H1 (cell line): ENCODE results near the gene GOLGA6B. TPM values are rescaled to one million over a fixed set of nuclear protein-coding genes. Genes with fewer than 3 reads are reported as not detected.

Source experiments
- CTCF ChIA-PET: fragments of 300-600 bp; sonication (Branson Sonifier 250); formaldehyde crosslinking; loops from one replicate; lab custom pipeline; 2021; ENCODE audit not compliant: partially characterized antibody; lab: Charles Lee
- POLR2A ChIA-PET: fragments of 300-600 bp; sonication (Branson Sonifier 250); formaldehyde crosslinking; loops from one replicate; lab custom pipeline; 2021; ENCODE audit warnings: inconsistent platforms; ENCODE audit not compliant: partially characterized antibody; lab: Charles Lee
- DNase-seq, 2 experiments: peaks; one replicate each; pipeline versions ENCODE4 v3.0.0 to v3.0.0-alpha.2; 2010 to 2022; ENCODE audit warnings: low spot score in 2 of 2, low read depth in 1 of 2, mixed read lengths in 1 of 2
- FAIRE-seq: peaks from 2 replicates; lab custom pipeline; 2011; peaks lifted over from hg19 to GRCh38; lab: Jason Lieb, UNC
- H2AFZ ChIP-seq: 2 replicates; pipeline ENCODE4 v1.8.1; 2012; ENCODE audit warnings: low read length, inconsistent platforms
- H2AK5ac ChIP-seq: 2 replicates; pipeline ENCODE4 v1.6.1; 2013; ENCODE audit warnings: low read depth, low read length
- H2BK120ac ChIP-seq: replicated peaks from 2 replicates; pipeline ENCODE3; 2013; ENCODE audit warnings: low read depth, low read length, inconsistent platforms
- H2BK12ac ChIP-seq: 2 replicates; pipeline ENCODE4 v1.6.1; 2013; ENCODE audit warnings: low read depth, low read length
- H2BK15ac ChIP-seq: 2 replicates; pipeline ENCODE4 v1.6.1; 2013; ENCODE audit warnings: low read length
- H2BK20ac ChIP-seq: 2 replicates; pipeline ENCODE4 v1.6.1; 2013; ENCODE audit warnings: low read length
- H2BK5ac ChIP-seq: 2 replicates; pipeline ENCODE4 v1.6.1; 2013; ENCODE audit warnings: low read depth, low read length
- H3K14ac ChIP-seq: 2 replicates; pipeline ENCODE4 v1.6.1; 2013; ENCODE audit warnings: inconsistent platforms; ENCODE audit not compliant: insufficient read length
- H3K18ac ChIP-seq: 2 replicates; pipeline ENCODE4 v1.6.1; 2013; ENCODE audit warnings: low read length; ENCODE audit errors: extremely low read depth
- H3K23ac ChIP-seq: 2 replicates; pipeline ENCODE4 v1.6.1; 2013; ENCODE audit warnings: inconsistent platforms; ENCODE audit not compliant: insufficient read length
- H3K23me2 ChIP-seq: 2 replicates; pipeline ENCODE4 v1.6.1; 2013; ENCODE audit warnings: low read depth, low read length
- H3K27ac ChIP-seq: 2 replicates; pipeline ENCODE4 v1.6.1; 2011; ENCODE audit warnings: low read depth, low read length, inconsistent platforms
- H3K27me3 ChIP-seq, 4 experiments: replicated peaks in 1 of 4; 1 replicate in 1 of 4; 2 replicates in 3 of 4; pipeline versions ENCODE4 v1.6.1 to v1.8.1; 2011 to 2013; ENCODE audit warnings: low read length in 3 of 4, mild to moderate bottlenecking in 3 of 4, inconsistent platforms in 2 of 4, mixed read lengths in 2 of 4, moderate library complexity in 1 of 4; ENCODE audit not compliant: control insufficient read depth in 3 of 4, insufficient read depth in 3 of 4; ENCODE audit errors: extremely low read depth in 1 of 4
- H3K36me3 ChIP-seq, 4 experiments: 2 replicates each; pipeline versions ENCODE4 v1.6.1 to v1.8.1; 2011 to 2013; ENCODE audit warnings: mild to moderate bottlenecking in 4 of 4, low read length in 3 of 4, moderate library complexity in 2 of 4, control low read depth in 1 of 4, inconsistent platforms in 1 of 4; ENCODE audit not compliant: insufficient read depth in 4 of 4, control insufficient read depth in 2 of 4
- H3K4ac ChIP-seq: replicated peaks from 2 replicates; pipeline ENCODE3; 2013; ENCODE audit warnings: low read length, low read depth, mixed read lengths, inconsistent platforms; ENCODE audit not compliant: insufficient read length
- H3K4me1 ChIP-seq, 4 experiments: replicated peaks in 1 of 4; 1 replicate in 1 of 4; 2 replicates in 3 of 4; pipeline versions ENCODE4 v1.6.1 to v1.8.1; 2011 to 2013; ENCODE audit warnings: low read length in 3 of 4, inconsistent platforms in 2 of 4, mixed read lengths in 1 of 4; ENCODE audit not compliant: insufficient read depth in 4 of 4, control insufficient read depth in 3 of 4
- H3K4me2 ChIP-seq, 2 experiments: 2 replicates each; pipeline versions ENCODE4 v1.6.1 to v1.8.1; 2011 to 2013; ENCODE audit warnings: low read depth in 2 of 2, low read length in 2 of 2, control low read depth in 1 of 2, inconsistent platforms in 1 of 2, mild to moderate bottlenecking in 1 of 2; ENCODE audit not compliant: insufficient read depth in 1 of 2
- H3K4me3 ChIP-seq, 4 experiments: fragments of 200-600, 300-600 bp in 1 of 4; sonication (generic), shearing (Covaris generic), sonication (Bioruptor Twin) in 1 of 4; 2 replicates each; pipeline versions ENCODE4 v1.5.1 to v1.8.1; 2011 to 2016; ENCODE audit warnings: low read length in 4 of 4, low read depth in 3 of 4, control low read depth in 2 of 4, inconsistent platforms in 2 of 4, mild to moderate bottlenecking in 2 of 4, mixed read lengths in 1 of 4, moderate library complexity in 1 of 4; ENCODE audit not compliant: insufficient read depth in 2 of 4; ENCODE audit errors: extremely low read depth in 1 of 4
- H3K56ac ChIP-seq: replicated peaks from 2 replicates; pipeline ENCODE3; 2013; ENCODE audit warnings: low read depth, mild to moderate bottlenecking, mixed read lengths, low read length, inconsistent platforms; ENCODE audit not compliant: insufficient read length
- H3K79me1 ChIP-seq: 2 replicates; pipeline ENCODE4 v1.6.1; 2013; ENCODE audit warnings: low read depth, low read length, control low read depth
- H3K79me2 ChIP-seq, 2 experiments: 2 replicates each; pipeline versions ENCODE4 v1.6.1 to v1.8.1; 2012 to 2013; ENCODE audit warnings: low read length in 2 of 2, mild to moderate bottlenecking in 2 of 2, inconsistent platforms in 1 of 2; ENCODE audit not compliant: insufficient read depth in 2 of 2, control insufficient read depth in 1 of 2
- H3K9ac ChIP-seq, 4 experiments: replicated peaks in 1 of 4; 1 replicate in 1 of 4; 2 replicates in 3 of 4; pipeline versions ENCODE4 v1.6.1 to v1.8.1; 2011 to 2013; ENCODE audit warnings: low read depth in 3 of 4, low read length in 3 of 4, control low read depth in 2 of 4, mild to moderate bottlenecking in 2 of 4, moderate library complexity in 2 of 4, inconsistent platforms in 1 of 4; ENCODE audit errors: extremely low read depth in 1 of 4
- H3K9me3 ChIP-seq, 2 experiments: 2 replicates each; pipeline versions ENCODE4 v1.6.1 to v1.8.1; 2012 to 2013; ENCODE audit warnings: mild to moderate bottlenecking in 2 of 2, moderate library complexity in 2 of 2, control low read depth in 1 of 2, inconsistent platforms in 1 of 2, low read depth in 1 of 2, low read length in 1 of 2, mixed read lengths in 1 of 2; ENCODE audit not compliant: insufficient read depth in 2 of 2
- H4K20me1 ChIP-seq, 2 experiments: replicated peaks in 1 of 2; 2 replicates each; pipeline versions ENCODE3 to v1.8.1; 2011 to 2013; ENCODE audit warnings: inconsistent platforms in 2 of 2, low read length in 2 of 2, mild to moderate bottlenecking in 1 of 2; ENCODE audit not compliant: insufficient read depth in 2 of 2, control insufficient read depth in 1 of 2
- H4K5ac ChIP-seq: 2 replicates; pipeline ENCODE4 v1.6.1; 2013; ENCODE audit warnings: low read length, low read depth, mixed read lengths, inconsistent platforms; ENCODE audit not compliant: insufficient read length
- H4K8ac ChIP-seq: 2 replicates; pipeline ENCODE4 v1.8.0; 2013; ENCODE audit warnings: mild to moderate bottlenecking, moderate library complexity, low read length, inconsistent platforms; ENCODE audit not compliant: insufficient read depth; ENCODE audit errors: extremely low read depth
- H4K91ac ChIP-seq: replicated peaks from 2 replicates; pipeline ENCODE3; 2013; ENCODE audit warnings: low read length, mixed read lengths, inconsistent platforms; ENCODE audit not compliant: insufficient read length
- BCL11A ChIP-seq, 2 experiments: IDR thresholded peaks; one replicate each; pipeline ENCODE4 v1.6.1; 2011; ENCODE audit warnings: low read depth in 2 of 2, low read length in 2 of 2, mild to moderate bottlenecking in 2 of 2
- BRCA1 ChIP-seq: IDR thresholded peaks from 2 replicates; pipeline ENCODE4 v1.6.1; 2012; ENCODE audit warnings: low read depth, low read length, improper control_type of control experiment
- CHD1 ChIP-seq: IDR thresholded peaks from 2 replicates; pipeline ENCODE4 v1.6.1; 2012; ENCODE audit warnings: low read depth, low read length, improper control_type of control experiment
- EGR1 ChIP-seq: IDR thresholded peaks from 2 replicates; pipeline ENCODE4 v1.6.1; 2011; ENCODE audit warnings: low read depth, low read length, borderline replicate concordance
- GABPA ChIP-seq: IDR thresholded peaks from 2 replicates; pipeline ENCODE4 v1.6.1; 2011; ENCODE audit warnings: mild to moderate bottlenecking, low read length, moderate library complexity, borderline replicate concordance; ENCODE audit not compliant: insufficient read depth
- HDAC2 ChIP-seq, 2 experiments: fragments of 300-600 bp in 1 of 2; sonication (generic) in 1 of 2; IDR thresholded peaks; 2 replicates each; pipeline ENCODE4 v1.6.1; 2011 to 2012; ENCODE audit warnings: low read depth in 2 of 2, low read length in 2 of 2, mild to moderate bottlenecking in 2 of 2, moderate library complexity in 2 of 2, borderline replicate concordance in 1 of 2, inconsistent platforms in 1 of 2
- NANOG ChIP-seq: IDR thresholded peaks from 2 replicates; pipeline ENCODE4 v1.6.1; 2011; ENCODE audit warnings: low read length, low read depth, mild to moderate bottlenecking, inconsistent platforms; ENCODE audit not compliant: insufficient read depth, poor library complexity, severe bottlenecking
- POLR2A ChIP-seq, 2 experiments: IDR thresholded peaks; 1 replicate in 1 of 2; 2 replicates in 1 of 2; pipeline ENCODE4 v1.6.1; 2011; ENCODE audit warnings: low read depth in 2 of 2, low read length in 2 of 2, mild to moderate bottlenecking in 2 of 2; ENCODE audit errors: control extremely low read depth in 1 of 2
- RBBP5 ChIP-seq: IDR thresholded peaks from 2 replicates; pipeline ENCODE4 v1.7.1; 2012; ENCODE audit warnings: low read depth, mild to moderate bottlenecking, inconsistent platforms, low read length, moderate library complexity, borderline replicate concordance
- SIRT6 ChIP-seq: IDR thresholded peaks from one replicate; pipeline ENCODE4 v1.7.1; 2012; ENCODE audit warnings: low read length, inconsistent platforms
- SP4 ChIP-seq: IDR thresholded peaks from 2 replicates; pipeline ENCODE4 v1.6.1; 2012; ENCODE audit warnings: low read length, inconsistent platforms
- TCF12 ChIP-seq: IDR thresholded peaks from 2 replicates; pipeline ENCODE4 v1.6.1; 2011; ENCODE audit warnings: low read depth, mild to moderate bottlenecking, low read length
- YY1 ChIP-seq: IDR thresholded peaks from 2 replicates; pipeline ENCODE4 v1.6.1; 2011; ENCODE audit warnings: low read depth, mild to moderate bottlenecking, low read length
- WGBS, 2 experiments: shearing (Covaris generic) in 1 of 2; methylation state at CpG; one replicate each; pipeline versions ENCODE4 v1.1.6 to v1.1.7; 2013 to 2015; ENCODE audit warnings: low lambda C conversion rate in 2 of 2, mixed read lengths in 2 of 2, inconsistent platforms in 1 of 2, low coverage in 1 of 2, missing lambda C conversion rate in 1 of 2; ENCODE audit not compliant: insufficient replicate concordance in 2 of 2, insufficient coverage in 1 of 2, insufficient read length in 1 of 2; ENCODE audit errors: extremely low coverage in 1 of 2, missing lambda C conversion rate in 1 of 2; 5-methylcytosine and 5-hydroxymethylcytosine counted together
- polyA plus RNA-seq, 7 experiments: library from polyadenylated mRNA; depleted of rRNA in 3 of 7; stranded (reverse) in 5 of 7; unstranded in 2 of 7; fragments of >200 nt in 5 of 7; fragments of 200-250 nt in 2 of 7; gene quantifications; 1 replicate in 5 of 7; 2 replicates in 1 of 7; 4 replicates in 1 of 7; pipeline versions ENCODE4 v1.2.1 to v1.2.3, GENCODE V29; 2011 to 2013; ENCODE audit warnings: missing spikeins in 2 of 7, mixed read lengths in 2 of 7
- total RNA-seq: library from RNA; stranded (reverse); fragmentation: NEBNext Ultra II Directional; extraction: Animal tissue kit (Norgen Biotek cat#: 25700); gene quantifications from 2 replicates; pipeline ENCODE4 v1.2.1, GENCODE V29; 2021

GOLGA6B gene
- total and polyA plus RNA-seq, 2 of the 8 experiments (the other 6 are each of a cell fraction or from before 2014, with no cell fraction given): 0.09 TPM; not detected in 1

GRCh38 chr15:72614810-72615532, 39.5 kb upstream of the GOLGA6B start:
- CTCF ChIA-PET: interaction anchor here (1.0 to 1.2 kb wide), 2 partner anchors 15 to 16 kb away, joined by 3 to 5 read pairs; no protein-coding TSS in a partner anchor
- FAIRE-seq (no peak), DNase-seq (no peak)
- 0 out of 2 replicates have a peak overlapping the region, but pooled peaks have one; percentile 92 for H2AFZ ChIP-seq
- no peaks in the 10 kb centered on the region for H3K79me1 ChIP-seq
- no peak overlapping the region for H3K23ac ChIP-seq
- H3K14ac ChIP-seq: no peak overlapping the region
- H4K5ac ChIP-seq: no peak overlapping the region
- H3K27me3 ChIP-seq: no peaks in the 10 kb centered on the region
- POLR2A ChIA-PET: no interaction called here
- H4K20me1 ChIP-seq: no peaks in the 10 kb centered on the region
- peak overlapping the region; percentile 62; the same call in 1 of the 2 replicates for H4K8ac ChIP-seq
- H2BK15ac ChIP-seq: peak overlapping the region; percentile 81; the same call in 1 of the 2 replicates
- no peak overlapping the region for H3K4ac ChIP-seq
- H2BK12ac ChIP-seq: peak overlapping the region; percentile 55; the same call in 1 of the 2 replicates
- H3K56ac ChIP-seq: no peak overlapping the region
- peak overlapping the region; percentile 48; the same call in 1 of the 2 replicates for H3K18ac ChIP-seq
- H3K4me3 ChIP-seq: peak overlapping the region in 1 of 4 experiments; percentile 41; a peak in 1 of 8 replicates
- H3K9me3 ChIP-seq: no peaks in the 10 kb centered on the region
- H4K91ac ChIP-seq: no peak overlapping the region
- peak overlapping the region; percentile 66; the same call in 1 of the 2 replicates for H2BK5ac ChIP-seq
- peaks cover 7 to 18% (median 10%) of the 10 kb centered on the region in 4 experiments for H3K4me1 ChIP-seq
- no peak overlapping the region for H3K27ac ChIP-seq
- H3K4me2 ChIP-seq: peak overlapping the region; percentile 60 to 64
- H3K9ac ChIP-seq: no peak overlapping the region
- H3K79me2 ChIP-seq: no peaks in the 10 kb centered on the region
- no peaks in the 10 kb centered on the region for H3K23me2 ChIP-seq
- WGBS, 2 experiments: 81% methylated on average over 3 of the region's 3 CpGs; no CpG with 5 or more reads in 1 of the 2 experiments
- H2BK120ac ChIP-seq: no peak overlapping the region
- no peaks in the 10 kb centered on the region for H3K36me3 ChIP-seq
- no peak overlapping the region for H2BK20ac ChIP-seq
- H2AK5ac ChIP-seq: no peak overlapping the region
- no peak for TF ChIP-seq CHD1
- TF ChIP-seq BCL11A (IDR thresholded peaks at IDR 0.05; ENCODE audit: low read depth in 2 of 2, low read length in 2 of 2): no peak
- TF ChIP-seq EGR1: no peak
- TF ChIP-seq SIRT6: no peak
- TF ChIP-seq YY1: no peak
- TF ChIP-seq POLR2A (IDR thresholded peaks at IDR 0.05; ENCODE audit: control extremely low read depth in 1 of 2, low read depth in 2 of 2, low read length in 2 of 2): no peak
- TF ChIP-seq HDAC2 (IDR thresholded peaks at IDR 0.05; ENCODE audit: borderline replicate concordance in 1 of 2, low read depth in 2 of 2, low read length in 2 of 2): no peak
- TF ChIP-seq TCF12: no peak
- no peak for TF ChIP-seq RBBP5
- TF ChIP-seq NANOG: no peak
- no peak for TF ChIP-seq BRCA1
- no peak for TF ChIP-seq GABPA
- no peak for TF ChIP-seq SP4
